ENCODE data around the gene DBF4B. TPM values are rescaled to one million over a fixed set of nuclear protein-coding genes. Genes with fewer than 3 reads are reported as not detected.
A peak's percentile ranks its signal among the peaks of the same experiment; 100 is the strongest.

The DBF4B gene
- total RNA-seq, 2 donors from 2014 or later = 31.1 to 44.9 TPM

DNA sequence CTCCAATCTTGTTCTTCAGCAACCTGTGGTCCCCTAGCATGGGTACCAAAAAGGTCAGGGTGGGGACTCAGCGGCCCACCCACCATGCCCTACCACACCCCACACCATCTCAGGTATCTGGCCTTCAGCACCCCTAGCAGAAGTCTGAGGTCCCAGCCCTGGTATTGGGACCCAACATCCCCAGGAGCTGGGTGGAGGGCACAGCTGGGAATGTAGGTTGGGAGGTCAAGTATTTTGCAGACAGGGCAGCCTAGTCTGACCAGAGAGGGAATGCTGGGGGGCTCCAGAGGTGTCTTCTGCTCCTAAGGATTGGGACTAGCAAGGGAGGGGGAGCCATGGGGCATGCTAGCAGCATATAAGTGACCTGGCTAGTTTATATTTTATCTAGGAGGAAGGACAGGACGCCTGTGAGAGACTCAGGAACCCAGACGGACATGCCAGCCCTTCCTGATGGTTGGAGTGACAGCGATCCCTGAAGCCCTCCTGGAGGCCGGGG lies 49.5 kb downstream of the DBF4B start:
- Mint-ChIP-seq H3K36me3 (ENCODE audit: low read depth) (no peaks in the 10 kb centered on the region), H3K4me3 (peak overlapping the region; percentile 34), H3K9me3 (no peaks in the 10 kb centered on the region), H3K27me3 (ENCODE audit: insufficient read depth) (peaks cover 67% of the 10 kb centered on the region), H3K4me1 (no peaks in the 10 kb centered on the region), H3K27ac (no peak overlapping the region)
- Histone ChIP-seq H3K36me3 (ENCODE audit: control insufficient read depth, insufficient read depth, low read length) (no peaks in the 10 kb centered on the region), H3K4me3 (ENCODE audit: low read length) (no peak overlapping the region), H3K27ac (ENCODE audit: low read depth, low read length) (no peak overlapping the region), H3K4me1 (ENCODE audit: control insufficient read depth, insufficient read depth, low read length) (peaks cover 4% of the 10 kb centered on the region), H3K9me3 (ENCODE audit: control insufficient read depth, low read length) (no peaks in the 10 kb centered on the region), H3K9ac (ENCODE audit: extremely low read depth, low read length, poor library complexity, severe bottlenecking) (no peak overlapping the region), H3K27me3 (ENCODE audit: control insufficient read depth, insufficient read depth, low read length, poor library complexity, severe bottlenecking) (peaks cover 38% of the 10 kb centered on the region)
- no peak for DNase-seq
- WGBS, 2 experiments (ENCODE audit: insufficient coverage in 1 of 2, insufficient read length in 1 of 2) = 51 to 66% methylated on average over 2 to 5 of the region's 5 CpGs
- TF ChIP-seq, protein P1, sequence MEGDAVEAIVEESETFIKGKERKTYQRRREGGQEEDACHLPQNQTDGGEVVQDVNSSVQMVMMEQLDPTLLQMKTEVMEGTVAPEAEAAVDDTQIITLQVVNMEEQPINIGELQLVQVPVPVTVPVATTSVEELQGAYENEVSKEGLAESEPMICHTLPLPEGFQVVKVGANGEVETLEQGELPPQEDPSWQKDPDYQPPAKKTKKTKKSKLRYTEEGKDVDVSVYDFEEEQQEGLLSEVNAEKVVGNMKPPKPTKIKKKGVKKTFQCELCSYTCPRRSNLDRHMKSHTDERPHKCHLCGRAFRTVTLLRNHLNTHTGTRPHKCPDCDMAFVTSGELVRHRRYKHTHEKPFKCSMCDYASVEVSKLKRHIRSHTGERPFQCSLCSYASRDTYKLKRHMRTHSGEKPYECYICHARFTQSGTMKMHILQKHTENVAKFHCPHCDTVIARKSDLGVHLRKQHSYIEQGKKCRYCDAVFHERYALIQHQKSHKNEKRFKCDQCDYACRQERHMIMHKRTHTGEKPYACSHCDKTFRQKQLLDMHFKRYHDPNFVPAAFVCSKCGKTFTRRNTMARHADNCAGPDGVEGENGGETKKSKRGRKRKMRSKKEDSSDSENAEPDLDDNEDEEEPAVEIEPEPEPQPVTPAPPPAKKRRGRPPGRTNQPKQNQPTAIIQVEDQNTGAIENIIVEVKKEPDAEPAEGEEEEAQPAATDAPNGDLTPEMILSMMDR (conservative IDR thresholded peaks at IDR 0.05) = no peak

DNA sequence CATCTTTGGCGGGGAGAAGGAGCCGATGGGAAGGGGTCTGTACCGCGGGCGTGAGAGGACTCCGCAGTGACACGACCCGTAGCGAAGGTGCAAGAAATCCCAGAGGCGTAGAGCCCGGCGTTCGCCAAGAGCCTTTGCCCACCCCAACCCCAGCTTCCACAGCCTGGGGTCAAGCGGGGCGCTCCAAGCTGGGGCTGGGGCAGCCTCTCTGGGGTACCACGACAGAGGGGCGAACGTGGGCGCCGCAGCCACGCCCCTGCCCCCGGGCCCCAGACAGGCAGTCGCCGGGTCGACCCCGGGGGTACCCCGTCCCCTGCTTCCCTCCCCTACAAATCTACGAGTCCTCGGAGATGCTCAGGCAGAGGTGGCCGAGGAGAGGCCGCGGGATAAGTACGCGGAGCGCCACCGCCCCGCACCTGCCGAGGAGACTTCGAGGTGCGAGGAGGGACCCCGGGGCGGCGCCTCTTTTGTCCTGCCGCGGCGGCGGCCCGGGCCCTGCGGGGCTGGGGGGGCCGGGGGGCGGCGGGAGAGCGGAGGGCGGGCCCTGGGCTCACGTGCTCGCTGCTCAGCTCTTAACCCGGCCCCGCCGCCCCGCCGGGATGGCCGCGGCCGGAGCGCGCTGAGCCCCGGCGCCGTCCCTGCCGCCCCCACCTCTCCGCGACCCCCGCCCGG lies 50.1 kb downstream of the DBF4B start, which contains the start of gene ADAM11:
Gene ADAM11, plus strand, starts transcription at position 575 of the 672 bp plus-strand sequence. CDS start 212 bp downstream, outside the sequence.
- H3K4me1 ChIP-seq (ENCODE audit: control insufficient read depth, insufficient read depth, low read length) = peaks cover 4% of the 10 kb centered on the region
- TF ChIP-seq, protein P1 (conservative IDR thresholded peaks at IDR 0.05) = no peak
- no peak within 1 kb of the TSS for H3K9ac ChIP-seq (ENCODE audit: extremely low read depth, low read length, poor library complexity, severe bottlenecking)
- Mint-ChIP-seq H3K4me3 (peak within 1 kb of the TSS; percentile 34), H3K27me3 (ENCODE audit: insufficient read depth) (peaks cover 70% of the 10 kb centered on the region), H3K36me3 (ENCODE audit: low read depth) (no peaks in the 10 kb centered on the region), H3K27ac (no peak within 1 kb of the TSS), H3K9me3 (no peaks in the 10 kb centered on the region), H3K4me1 (no peaks in the 10 kb centered on the region)
- H3K27ac ChIP-seq (ENCODE audit: low read depth, low read length) = no peak within 1 kb of the TSS
- 0 to 4% methylated on average over 1 to 70 of the region's 74 CpGs for WGBS, 2 experiments (ENCODE audit: insufficient coverage in 1 of 2, insufficient read length in 1 of 2)
- no peaks in the 10 kb centered on the region for H3K9me3 ChIP-seq (ENCODE audit: control insufficient read depth, low read length)
- peak within 1 kb of the TSS; percentile 58 for H3K4me3 ChIP-seq (ENCODE audit: low read length)
- DNase-seq = peak; percentile 84
- peaks cover 38% of the 10 kb centered on the region for H3K27me3 ChIP-seq (ENCODE audit: control insufficient read depth, insufficient read depth, low read length, poor library complexity, severe bottlenecking)
- no peaks in the 10 kb centered on the region for H3K36me3 ChIP-seq (ENCODE audit: control insufficient read depth, insufficient read depth, low read length)

DNA sequence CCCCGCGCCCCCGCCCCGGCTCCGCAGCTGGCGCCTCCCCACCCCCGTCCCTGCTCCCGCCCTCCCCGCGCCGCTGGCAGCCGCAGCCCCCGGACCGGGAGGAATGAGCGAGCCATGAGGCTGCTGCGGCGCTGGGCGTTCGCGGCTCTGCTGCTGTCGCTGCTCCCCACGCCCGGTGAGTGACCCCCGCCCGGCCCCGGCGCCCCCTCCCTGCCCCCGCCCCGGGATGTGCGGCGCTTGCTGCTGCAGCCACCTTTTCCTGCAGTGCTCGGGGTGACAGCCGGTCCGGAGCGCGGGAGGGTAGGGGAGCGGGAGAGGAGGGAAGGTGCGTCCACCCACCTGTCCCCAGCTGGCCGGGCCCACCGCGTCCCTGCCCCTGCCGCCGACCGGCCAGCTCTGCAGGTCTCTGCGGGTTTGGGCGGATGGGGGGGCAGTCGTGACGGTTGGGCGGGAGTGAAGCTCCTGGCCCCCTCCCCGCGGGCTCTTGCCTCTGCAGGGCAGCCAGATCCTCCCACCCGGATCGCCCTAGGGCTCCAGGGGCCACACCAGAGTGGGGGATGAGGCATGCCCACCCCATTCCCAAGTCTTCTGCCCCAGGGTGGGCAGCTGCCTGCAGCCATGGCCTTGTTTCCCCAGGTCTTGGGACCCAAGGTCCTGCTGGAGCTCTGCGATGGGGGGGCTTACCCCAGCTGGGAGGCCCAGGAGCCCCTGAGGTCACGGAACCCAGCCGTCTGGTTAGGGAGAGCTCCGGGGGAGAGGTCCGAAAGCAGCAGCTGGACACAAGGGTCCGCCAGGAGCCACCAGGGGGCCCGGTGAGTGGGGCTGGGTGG lies 50.8 kb downstream of the DBF4B start:
- no peaks in the 10 kb centered on the region for H3K36me3 ChIP-seq (ENCODE audit: control insufficient read depth, insufficient read depth, low read length)
- H3K9ac ChIP-seq (ENCODE audit: extremely low read depth, low read length, poor library complexity, severe bottlenecking) = no peak overlapping the region
- H3K27ac ChIP-seq (ENCODE audit: low read depth, low read length) = no peak overlapping the region
- H3K27me3 ChIP-seq (ENCODE audit: control insufficient read depth, insufficient read depth, low read length, poor library complexity, severe bottlenecking) = peaks cover 38% of the 10 kb centered on the region
- peaks cover 4% of the 10 kb centered on the region for H3K4me1 ChIP-seq (ENCODE audit: control insufficient read depth, insufficient read depth, low read length)
- H3K9me3 Mint-ChIP-seq = no peaks in the 10 kb centered on the region
- no peaks in the 10 kb centered on the region for H3K9me3 ChIP-seq (ENCODE audit: control insufficient read depth, low read length)
- 13 to 18% methylated on average over 23 to 53 of the region's 60 CpGs for WGBS, 2 experiments (ENCODE audit: insufficient coverage in 1 of 2, insufficient read length in 1 of 2)
- peaks cover 71% of the 10 kb centered on the region for H3K27me3 Mint-ChIP-seq (ENCODE audit: insufficient read depth)
- DNase-seq = peak; percentile 79
- peak overlapping the region; percentile 58 for H3K4me3 ChIP-seq (ENCODE audit: low read length)
- H3K36me3 Mint-ChIP-seq (ENCODE audit: low read depth) = no peaks in the 10 kb centered on the region
- no peaks in the 10 kb centered on the region for H3K4me1 Mint-ChIP-seq
- peak overlapping the region; percentile 25 for H3K4me3 Mint-ChIP-seq
- no peak overlapping the region for H3K27ac Mint-ChIP-seq
- TF ChIP-seq, protein P1 (conservative IDR thresholded peaks at IDR 0.05) = peak; percentile 59

All from endodermal cell (in vitro differentiated cells).